Measurements from ENCODE around the gene FAM163B.

DNA sequence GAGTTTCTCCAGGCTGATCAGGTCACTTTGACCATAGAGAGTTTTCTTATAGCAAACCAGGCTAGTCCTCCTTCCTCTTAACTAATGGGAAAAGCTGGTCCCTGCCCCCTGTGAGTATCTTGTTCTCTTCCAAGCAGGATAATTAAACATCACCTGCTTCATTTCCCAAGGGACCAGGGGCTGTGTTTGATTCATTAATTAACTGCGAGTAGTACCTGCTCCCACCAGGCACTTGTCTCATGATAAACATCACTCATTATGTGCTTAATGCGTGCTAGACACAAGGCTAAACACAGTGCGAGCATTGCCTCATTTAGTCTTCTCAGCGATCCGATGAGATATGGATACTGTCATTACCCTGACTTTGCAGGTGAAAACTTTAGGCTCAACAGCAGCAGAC is 1.7 kb upstream of the FAM163B start:
- TF ChIP-seq, protein P1, sequence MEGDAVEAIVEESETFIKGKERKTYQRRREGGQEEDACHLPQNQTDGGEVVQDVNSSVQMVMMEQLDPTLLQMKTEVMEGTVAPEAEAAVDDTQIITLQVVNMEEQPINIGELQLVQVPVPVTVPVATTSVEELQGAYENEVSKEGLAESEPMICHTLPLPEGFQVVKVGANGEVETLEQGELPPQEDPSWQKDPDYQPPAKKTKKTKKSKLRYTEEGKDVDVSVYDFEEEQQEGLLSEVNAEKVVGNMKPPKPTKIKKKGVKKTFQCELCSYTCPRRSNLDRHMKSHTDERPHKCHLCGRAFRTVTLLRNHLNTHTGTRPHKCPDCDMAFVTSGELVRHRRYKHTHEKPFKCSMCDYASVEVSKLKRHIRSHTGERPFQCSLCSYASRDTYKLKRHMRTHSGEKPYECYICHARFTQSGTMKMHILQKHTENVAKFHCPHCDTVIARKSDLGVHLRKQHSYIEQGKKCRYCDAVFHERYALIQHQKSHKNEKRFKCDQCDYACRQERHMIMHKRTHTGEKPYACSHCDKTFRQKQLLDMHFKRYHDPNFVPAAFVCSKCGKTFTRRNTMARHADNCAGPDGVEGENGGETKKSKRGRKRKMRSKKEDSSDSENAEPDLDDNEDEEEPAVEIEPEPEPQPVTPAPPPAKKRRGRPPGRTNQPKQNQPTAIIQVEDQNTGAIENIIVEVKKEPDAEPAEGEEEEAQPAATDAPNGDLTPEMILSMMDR (IDR thresholded peaks at IDR 0.05; ENCODE audit: low read length) = no peak
- no peak for TF ChIP-seq EZH2phosphoT487 (IDR thresholded peaks at IDR 0.05; ENCODE audit: low read length)
- TF ChIP-seq EZH2 (optimal IDR thresholded peaks at IDR 0.05; ENCODE audit: low read depth, low read length) = no peak

Data from MM.1S (cell line).